HEK293 (cell line): ENCODE data around the gene ROBO1.

Experiments
- CTCF ChIA-PET: fragments of 350-600 bp; formaldehyde crosslinking; extraction: SDS; loops from one replicate; lab custom pipeline; 2021; ENCODE audit warnings: antibody characterized with exemption; lab: Yijun Ruan, JAX
- POLR2A ChIA-PET: fragments of 300-600 bp; formaldehyde crosslinking; extraction: SDS; loops from one replicate; lab custom pipeline; 2020; ENCODE audit warnings: antibody characterized with exemption, inconsistent platforms; lab: Yijun Ruan, JAX
- H3K27ac ChIP-seq: fragments of 200-500 bp; sonication (Bioruptor generic); 2 replicates; pipeline ENCODE4 v1.5.1; 2014; ENCODE audit warnings: low read depth, low read length, control low read depth, inconsistent platforms; ENCODE audit errors: extremely low read depth
- H3K36me3 ChIP-seq, 2 experiments: fragments of 200-500 bp in 1 of 2; sonication (Bioruptor generic) in 1 of 2; 1 replicate in 1 of 2; 2 replicates in 1 of 2; pipeline ENCODE4 v1.5.1; 2014 to 2017; ENCODE audit warnings: inconsistent platforms in 2 of 2, low read length in 2 of 2; ENCODE audit not compliant: control insufficient read depth in 2 of 2, insufficient read depth in 1 of 2
- H3K4me1 ChIP-seq: fragments of 200-500 bp; sonication (Bioruptor generic); 2 replicates; pipeline ENCODE4 v1.5.1; 2014; ENCODE audit warnings: mild to moderate bottlenecking, low read length, inconsistent platforms; ENCODE audit not compliant: control insufficient read depth, insufficient read depth
- H3K4me3 ChIP-seq: 2 replicates; pipeline ENCODE4 v1.5.1; 2011; ENCODE audit warnings: low read depth, mild to moderate bottlenecking, control low read depth, low read length, moderate library complexity
- H3K9me3 ChIP-seq: fragments of 200-500 bp; sonication (Bioruptor generic); 2 replicates; pipeline ENCODE4 v1.5.1; 2014; ENCODE audit warnings: low read depth, low read length, inconsistent platforms; ENCODE audit not compliant: control insufficient read depth, insufficient read depth
- AEBP2 ChIP-seq: fragments of 450-650 bp; formaldehyde crosslinking; IDR thresholded peaks from 2 replicates; pipeline ENCODE4 v1.5.1; 2016; ENCODE audit warnings: missing biosample characterization, missing genetic modification characterization, borderline replicate concordance
- GLI4 ChIP-seq: fragments of 450-650 bp; formaldehyde crosslinking; IDR thresholded peaks from 2 replicates; pipeline ENCODE4 v1.5.1; 2016; ENCODE audit warnings: missing biosample characterization, missing genetic modification characterization
- MZF1 ChIP-seq: fragments of 450-650 bp; formaldehyde crosslinking; IDR thresholded peaks from 2 replicates; pipeline ENCODE4 v1.5.1; 2017; ENCODE audit warnings: missing biosample characterization, missing genetic modification characterization, borderline replicate concordance
- RBAK ChIP-seq: fragments of 450-650 bp; formaldehyde crosslinking; IDR thresholded peaks from 2 replicates; pipeline ENCODE4 v1.5.1; 2016; ENCODE audit warnings: missing biosample characterization, missing genetic modification characterization
- TRIM28 ChIP-seq: IDR thresholded peaks from 2 replicates; pipeline ENCODE4 v1.6.1; 2011; ENCODE audit warnings: low read length, control low read depth, borderline replicate concordance
- ZBTB44 ChIP-seq: fragments of 450-650 bp; IDR thresholded peaks from 2 replicates; pipeline ENCODE4 v1.5.1; 2018; ENCODE audit warnings: missing biosample characterization, mild to moderate bottlenecking, missing genetic modification characterization
- ZNF114 ChIP-seq: fragments of 450-650 bp; formaldehyde crosslinking; IDR thresholded peaks from 2 replicates; pipeline ENCODE4 v1.5.0; 2017; ENCODE audit warnings: missing biosample characterization, missing genetic modification characterization
- ZNF157 ChIP-seq: fragments of 450-650 bp; formaldehyde crosslinking; IDR thresholded peaks from 2 replicates; pipeline ENCODE4 v1.5.1; 2016; ENCODE audit warnings: missing biosample characterization, missing genetic modification characterization
- ZNF19 ChIP-seq: fragments of 450-650 bp; formaldehyde crosslinking; IDR thresholded peaks from 2 replicates; pipeline ENCODE4; 2016; ENCODE audit warnings: missing biosample characterization, missing genetic modification characterization, low read depth
- ZNF214 ChIP-seq: fragments of 450-650 bp; formaldehyde crosslinking; IDR thresholded peaks from 2 replicates; pipeline ENCODE4 v1.5.1; 2017; ENCODE audit warnings: missing biosample characterization, mild to moderate bottlenecking, missing genetic modification characterization, borderline replicate concordance
- ZNF324 ChIP-seq: fragments of 450-650 bp; formaldehyde crosslinking; IDR thresholded peaks from 2 replicates; pipeline ENCODE4 v1.5.1; 2016; ENCODE audit warnings: missing biosample characterization, missing genetic modification characterization
- ZNF335 ChIP-seq: fragments of 450-650 bp; formaldehyde crosslinking; conservative IDR thresholded peaks from 2 replicates; pipeline ENCODE4 v1.5.1; 2016; ENCODE audit warnings: missing biosample characterization, missing genetic modification characterization
- ZNF362 ChIP-seq: fragments of 450-650 bp; formaldehyde crosslinking; IDR thresholded peaks from 2 replicates; pipeline ENCODE4 v1.5.1; 2016; ENCODE audit warnings: missing biosample characterization, missing genetic modification characterization
- ZNF37A ChIP-seq: fragments of 450-650 bp; IDR thresholded peaks from 2 replicates; pipeline ENCODE4 v1.5.1; 2018; ENCODE audit warnings: missing biosample characterization, missing genetic modification characterization
- ZNF433 ChIP-seq: fragments of 450-650 bp; formaldehyde crosslinking; IDR thresholded peaks from 2 replicates; pipeline ENCODE4 v1.5.1; 2016; ENCODE audit warnings: missing biosample characterization, missing genetic modification characterization, low read depth
- ZNF549 ChIP-seq: fragments of 450-650 bp; IDR thresholded peaks from 2 replicates; pipeline ENCODE4 v1.5.1; 2018; ENCODE audit warnings: missing biosample characterization, missing genetic modification characterization, mild to moderate bottlenecking, inconsistent platforms, moderate library complexity
- ZNF610 ChIP-seq: fragments of 450-650 bp; formaldehyde crosslinking; IDR thresholded peaks from 2 replicates; pipeline ENCODE4 v1.5.1; 2016; ENCODE audit warnings: missing biosample characterization, missing genetic modification characterization, borderline replicate concordance
- ZNF692 ChIP-seq: fragments of 450-650 bp; formaldehyde crosslinking; IDR thresholded peaks from 2 replicates; pipeline ENCODE4 v1.5.1; 2016; ENCODE audit warnings: missing biosample characterization, missing genetic modification characterization
- ZNF776 ChIP-seq: fragments of 450-650 bp; formaldehyde crosslinking; IDR thresholded peaks from 2 replicates; pipeline ENCODE4 v1.5.0; 2017; ENCODE audit warnings: missing biosample characterization, missing genetic modification characterization, borderline replicate concordance
- ZSCAN16 ChIP-seq: fragments of 450-650 bp; formaldehyde crosslinking; IDR thresholded peaks from 2 replicates; pipeline ENCODE4 v1.5.1; 2016; ENCODE audit warnings: missing biosample characterization, missing genetic modification characterization
- ZSCAN18 ChIP-seq: fragments of 450-650 bp; formaldehyde crosslinking; IDR thresholded peaks from 2 replicates; pipeline ENCODE4 v1.5.1; 2016; ENCODE audit warnings: missing biosample characterization, missing genetic modification characterization
- ZSCAN23 ChIP-seq: fragments of 450-650 bp; formaldehyde crosslinking; IDR thresholded peaks from 2 replicates; pipeline ENCODE4 v1.5.1; 2016; ENCODE audit warnings: missing biosample characterization, missing genetic modification characterization

The ROBO1 gene

GRCh38 chr3:79341961-79342360 lies 425.8 kb downstream of the ROBO1 start:
- H3K9me3 ChIP-seq, result no peaks in the 10 kb centered on the region
- CTCF ChIA-PET, result no interaction called here
- H3K36me3 ChIP-seq, result no peaks in the 10 kb centered on the region
- no peak overlapping the region for H3K4me3 ChIP-seq
- H3K27ac ChIP-seq, result no peak overlapping the region
- POLR2A ChIA-PET, result no interaction called here
- TF ChIP-seq RBAK, result no peak
- no peak for TF ChIP-seq ZNF610 (tag by site-specific recombination)
- no peak for TF ChIP-seq ZNF692 (tag by site-specific recombination)
- TF ChIP-seq ZNF776, result no peak
- no peak for TF ChIP-seq ZNF157 (tag by site-specific recombination)
- no peak for TF ChIP-seq ZNF433 (tag by site-specific recombination)
- TF ChIP-seq TRIM28, result no peak
- no peak for TF ChIP-seq ZNF362
- TF ChIP-seq ZNF19, result no peak
- TF ChIP-seq ZSCAN16 (tag by site-specific recombination), result no peak
- no peak for TF ChIP-seq ZNF324 (tag by site-specific recombination)
- no peak for TF ChIP-seq MZF1 (tag by site-specific recombination)
- no peak for TF ChIP-seq ZSCAN23 (tag by site-specific recombination)
- no peaks in the 10 kb centered on the region for H3K4me1 ChIP-seq

- CTCF ChIA-PET, result no interaction called here
These were observed 428.0 kb downstream of the ROBO1 start for GRCh38 chr3:79339846-79340245.

More at GRCh38 chr3:79339846-79340245, 428.0 kb downstream of the ROBO1 start:
- no peaks in the 10 kb centered on the region for H3K9me3 ChIP-seq
- H3K4me3 ChIP-seq, result no peak overlapping the region
- POLR2A ChIA-PET, result no interaction called here
- no peaks in the 10 kb centered on the region for H3K4me1 ChIP-seq
- TF ChIP-seq ZNF214, result no peak
- no peak for TF ChIP-seq ZBTB44
- no peak for TF ChIP-seq ZNF335
- TF ChIP-seq ZSCAN18 (tag by site-specific recombination), result no peak
- TF ChIP-seq ZNF549, result no peak
- no peak for TF ChIP-seq AEBP2
- no peak for TF ChIP-seq GLI4
- TF ChIP-seq ZNF114 (tag by site-specific recombination), result no peak
- no peak for TF ChIP-seq ZNF37A (tag by site-specific recombination)
- TF ChIP-seq, all 188 proteins: peak for 0
- no peak overlapping the region for H3K27ac ChIP-seq
- H3K36me3 ChIP-seq, result no peaks in the 10 kb centered on the region
